Raji (cell line): ENCODE measurements around the gene TMEM109.
A peak's percentile ranks its signal among the peaks of the same experiment; 100 is the strongest.

Source experiments
- POLR2A ChIP-seq: IDR thresholded peaks from 2 replicates; pipeline ENCODE4 v1.6.1; 2011; ENCODE audit warnings: low read depth, low read length, control low read depth; ENCODE audit not compliant: insufficient read depth

The TMEM109 gene

GRCh38 chr11:60899046-60899936 lies 14.7 kb upstream of the TMEM109 start:
- TF ChIP-seq POLR2A, result no peak

GRCh38 chr11:60899977-60900376 lies 14.0 kb upstream of the TMEM109 start:
- no peak for TF ChIP-seq POLR2A

- TF ChIP-seq POLR2A, result no peak
These were observed 13.1 kb upstream of the TMEM109 start for GRCh38 chr11:60900673-60901404.

- no peak for TF ChIP-seq POLR2A
These were observed 11.3 kb upstream of the TMEM109 start for GRCh38 chr11:60902625-60903024.

GRCh38 chr11:60905047-60905446 lies 8.9 kb upstream of the TMEM109 start:
- no peak for TF ChIP-seq POLR2A

- TF ChIP-seq POLR2A, result no peak
These were observed 8.3 kb upstream of the TMEM109 start for GRCh38 chr11:60905551-60906113.

GRCh38 chr11:60906132-60906972 lies 7.6 kb upstream of the TMEM109 start, which contains the start of gene PRPF19:
Gene PRPF19 (minus strand): TSS chr11:60906585. CDS start chr11:60906382, 203 bp downstream.
- TF ChIP-seq POLR2A, result peak; percentile 97

- TF ChIP-seq POLR2A, result no peak
These were observed 5.2 kb upstream of the TMEM109 start for GRCh38 chr11:60908803-60909202.

GRCh38 chr11:60910281-60910687 lies 3.7 kb upstream of the TMEM109 start:
- no peak for TF ChIP-seq POLR2A

- no peak for TF ChIP-seq POLR2A
These were observed 3.1 kb upstream of the TMEM109 start for GRCh38 chr11:60910711-60911380.

- no peak for TF ChIP-seq POLR2A
These were observed 1.6 kb upstream of the TMEM109 start for GRCh38 chr11:60912223-60912850.

- TF ChIP-seq POLR2A, result no peak
These were observed 968 bp upstream of the TMEM109 start for GRCh38 chr11:60912851-60913528.

- TF ChIP-seq POLR2A, result no peak
These were observed 782 bp downstream of the TMEM109 start for GRCh38 chr11:60914633-60915247.

- peak; percentile 51; the same call in 1 of the 2 replicates for TF ChIP-seq POLR2A
These were observed 1.4 kb downstream of the TMEM109 start for GRCh38 chr11:60915248-60915914.
